HepG2 (cell line): ENCODE measurements around the gene LDLRAD3. TPM values are rescaled to one million over a fixed set of nuclear protein-coding genes. Genes with fewer than 3 reads are reported as not detected.

Source experiments
- ATAC-seq: fragments of 200-7000 bp; cut with Tn5 transposase; 3 replicates; pipeline ENCODE4 v1.9.1; 2020; ENCODE audit warnings: mild to moderate bottlenecking, moderate library complexity
- BruUV-seq: library from RNA; stranded (reverse); fragments of 400-500 nt; replicated peaks from 2 replicates; lab custom pipeline; 2021; lab: Mats Ljungman, UMichigan
- CTCF ChIA-PET: fragments of 300-600 bp; formaldehyde crosslinking; extraction: SDS; loops from one replicate; lab custom pipeline; 2021; ENCODE audit warnings: low total read pairs, inconsistent platforms, low intra/inter-chr PET ratio; lab: Yijun Ruan, JAX
- POLR2A ChIA-PET: fragments of 350-600 bp; sonication (Branson Sonifier 250); formaldehyde crosslinking; loops from one replicate; lab custom pipeline; 2020; ENCODE audit warnings: antibody characterized with exemption, inconsistent platforms; lab: Yijun Ruan, JAX
- DNase-seq: peaks from one replicate; pipeline ENCODE4 v3.0.0-alpha.2; 2015; ENCODE audit warnings: low spot score
- FAIRE-seq: peaks from 3 replicates; lab custom pipeline; 2011; peaks lifted over from hg19 to GRCh38; lab: Jason Lieb, UNC
- H2AFZ ChIP-seq: one replicate; pipeline ENCODE4 v1.6.1; 2011; ENCODE audit warnings: low read length, inconsistent platforms
- H3K27ac ChIP-seq: fragments of 300-600 bp; 3 replicates; pipeline ENCODE4 v1.8.0; 2011; ENCODE audit warnings: mixed run types, mild to moderate bottlenecking, mixed read lengths, low read length, inconsistent platforms; ENCODE audit not compliant: insufficient read depth; ENCODE audit errors: extremely low read length
- H3K27me3 ChIP-seq, 2 experiments: fragments of 200-600 bp in 1 of 2; 2 replicates in 1 of 2; 3 replicates in 1 of 2; pipeline versions ENCODE4 v1.6.0 to v1.8.0; 2011; ENCODE audit warnings: low read length in 2 of 2, mild to moderate bottlenecking in 2 of 2, moderate library complexity in 2 of 2, inconsistent platforms in 1 of 2; ENCODE audit not compliant: insufficient read depth in 2 of 2, control insufficient read depth in 1 of 2
- H3K36me3 ChIP-seq, 2 experiments: fragments of 200-600 bp in 1 of 2; replicated peaks in 1 of 2; 2 replicates in 1 of 2; 3 replicates in 1 of 2; pipeline versions ENCODE4 v1.5.1 to v1.8.0; 2011; ENCODE audit warnings: low read length in 2 of 2, inconsistent platforms in 1 of 2; ENCODE audit not compliant: insufficient read depth in 2 of 2, control insufficient read depth in 1 of 2
- H3K4me1 ChIP-seq: 2 replicates; pipeline ENCODE4 v1.5.1; 2012; ENCODE audit warnings: low read length, inconsistent platforms; ENCODE audit not compliant: insufficient read depth
- H3K4me2 ChIP-seq: 2 replicates; pipeline ENCODE4 v1.6.0; 2011; ENCODE audit warnings: low read depth, low read length, inconsistent platforms
- H3K4me3 ChIP-seq, 3 experiments: fragments of 200-600 bp in 1 of 3; sonication (generic), shearing (Covaris generic) in 1 of 3; replicated peaks in 1 of 3; 2 replicates each; pipeline ENCODE4 v1.5.1; 2011 to 2016; ENCODE audit warnings: low read length in 3 of 3, inconsistent platforms in 2 of 3, low read depth in 2 of 3, mild to moderate bottlenecking in 2 of 3, control low read depth in 1 of 3, mixed read lengths in 1 of 3; ENCODE audit not compliant: insufficient read depth in 1 of 3
- H3K79me2 ChIP-seq: one replicate; pipeline ENCODE4 v1.6.1; 2011; ENCODE audit warnings: low read length, inconsistent platforms; ENCODE audit not compliant: insufficient read depth
- H3K9ac ChIP-seq: 2 replicates; pipeline ENCODE4 v1.6.0; 2011; ENCODE audit warnings: mild to moderate bottlenecking, low read depth, low read length, inconsistent platforms; ENCODE audit not compliant: insufficient read depth
- H3K9me3 ChIP-seq: 2 replicates; pipeline ENCODE4 v1.5.1; 2012; ENCODE audit warnings: mild to moderate bottlenecking, low read length
- H4K20me1 ChIP-seq: 2 replicates; pipeline ENCODE4 v1.6.0; 2011; ENCODE audit warnings: inconsistent platforms, mild to moderate bottlenecking, low read length, moderate library complexity; ENCODE audit not compliant: insufficient read depth
- DNMT3B ChIP-seq: conservative IDR thresholded peaks from 2 replicates; pipeline ENCODE4 v1.6.1; 2016; ENCODE audit warnings: missing biosample characterization, control low read depth
- MAZ ChIP-seq, 2 experiments: sonication (generic) in 1 of 2; formaldehyde crosslinking in 1 of 2; IDR thresholded peaks; 2 replicates each; pipeline versions ENCODE4 v1.5.0 to v1.6.1; 2012 to 2020; ENCODE audit warnings: low read depth in 2 of 2, mild to moderate bottlenecking in 2 of 2, borderline replicate concordance in 1 of 2, improper control_type of control experiment in 1 of 2, low read length in 1 of 2, missing genetic modification reagents in 1 of 2, moderate library complexity in 1 of 2
- MBD4 ChIP-seq: IDR thresholded peaks from 2 replicates; pipeline ENCODE4 v1.6.1; 2012; ENCODE audit warnings: low read length, inconsistent platforms, borderline replicate concordance
- MXD4 ChIP-seq: IDR thresholded peaks from 2 replicates; pipeline ENCODE4 v1.6.1; 2016; ENCODE audit warnings: mild to moderate bottlenecking, missing biosample characterization, missing genetic modification reagents
- NFE2L2 ChIP-seq: fragments of 150-350 bp; IDR thresholded peaks from 2 replicates; pipeline ENCODE4 v1.6.1; 2014; ENCODE audit warnings: low read length
- RARA ChIP-seq: IDR thresholded peaks from 2 replicates; pipeline ENCODE4 v1.6.1; 2016; ENCODE audit warnings: missing genetic modification reagents, missing compliant biosample characterization
- TBL1XR1 ChIP-seq: fragments of 150-350 bp; IDR thresholded peaks from 2 replicates; pipeline ENCODE4 v1.6.1; 2014; ENCODE audit warnings: borderline replicate concordance, low read length; ENCODE audit not compliant: partially characterized antibody
- ZBTB20 ChIP-seq: sonication (generic); formaldehyde crosslinking; IDR thresholded peaks from 2 replicates; pipeline ENCODE4 v1.8.1; 2023; ENCODE audit warnings: missing genetic modification reagents, low read depth, mild to moderate bottlenecking, borderline replicate concordance
- ZFAT ChIP-seq: sonication (generic); formaldehyde crosslinking; conservative IDR thresholded peaks from 2 replicates; pipeline ENCODE4 v1.8.1; 2023; ENCODE audit warnings: missing genetic modification reagents, inconsistent platforms
- ZNF570 ChIP-seq: sonication (generic); formaldehyde crosslinking; IDR thresholded peaks from 2 replicates; pipeline ENCODE4 v1.4.0; 2020; ENCODE audit warnings: mild to moderate bottlenecking, missing genetic modification reagents, borderline replicate concordance
- ZNF704 ChIP-seq: sonication (generic); formaldehyde crosslinking; IDR thresholded peaks from 2 replicates; pipeline ENCODE4 v1.8.1; 2023; ENCODE audit warnings: mild to moderate bottlenecking, inconsistent platforms, moderate library complexity, missing genetic modification reagents, borderline replicate concordance
- WGBS: methylation state at CpG from one replicate; pipeline ENCODE4 v1.1.6; 2017; ENCODE audit warnings: low lambda C conversion rate; 5-methylcytosine and 5-hydroxymethylcytosine counted together
- in situ Hi-C: cut with HindIII; loops from 2 replicates; pipeline ENCODE4 v1.10.0; 2017; ENCODE audit warnings: low pct_unique_long_range_greater_than_20kb; ENCODE audit not compliant: extremely low pct_ligation_motif_present
- intact Hi-C: fragments of 100-400 bp; cut with micrococcal nuclease; formaldehyde crosslinking; loops from one replicate; pipeline ENCODE4 v1.10.0; 2022; ENCODE audit not compliant: unreplicated experiment
- polyA plus RNA-seq, 8 experiments: library from polyadenylated mRNA; depleted of rRNA in 3 of 8; stranded (reverse) in 7 of 8; unstranded in 1 of 8; fragments of >200 nt; fragmentation: Illumina TruSeq in 4 of 8; extraction: Trizol in 4 of 8; gene quantifications; 2 replicates each; pipeline versions ENCODE4 v1.2.1 to v1.2.3, GENCODE V29; 2011 to 2016; ENCODE audit warnings: low read depth in 4 of 8, missing spikeins in 1 of 8, mixed read lengths in 1 of 8; ENCODE audit not compliant: insufficient read depth in 1 of 8
- total RNA-seq, 5 experiments: library from RNA; depleted of rRNA; stranded (reverse); fragments of >200 nt; fragmentation: Illumina TruSeq; extraction: Trizol; gene quantifications; 2 replicates each; pipeline ENCODE4 v1.2.3, GENCODE V29; 2016; ENCODE audit warnings: low read depth in 1 of 5
- TF ChIP-seq, protein P1 (sequence below): sonication (generic); formaldehyde crosslinking; IDR thresholded peaks from 2 replicates; pipeline ENCODE4 v1.8.1; 2023; ENCODE audit warnings: mild to moderate bottlenecking, moderate library complexity, missing genetic modification reagents
- TF ChIP-seq, protein P2 (sequence below): IDR thresholded peaks from 2 replicates; pipeline ENCODE4 v1.6.1; 2016; ENCODE audit warnings: missing genetic modification reagents, missing compliant biosample characterization
- TF ChIP-seq, protein P3 (sequence below): sonication (generic); formaldehyde crosslinking; IDR thresholded peaks from 2 replicates; pipeline ENCODE4 v1.5.1; 2020; ENCODE audit warnings: mild to moderate bottlenecking, missing genetic modification reagents, moderate library complexity

Gene LDLRAD3
- total and polyA plus RNA-seq, 2 of the 13 experiments (the other 11 are each of a cell fraction or from before 2014, with no cell fraction given): 0.50 to 0.60 TPM

GRCh38 chr11:36146437-36146836 lies 202.6 kb downstream of the LDLRAD3 start:
- TF ChIP-seq, protein P1, sequence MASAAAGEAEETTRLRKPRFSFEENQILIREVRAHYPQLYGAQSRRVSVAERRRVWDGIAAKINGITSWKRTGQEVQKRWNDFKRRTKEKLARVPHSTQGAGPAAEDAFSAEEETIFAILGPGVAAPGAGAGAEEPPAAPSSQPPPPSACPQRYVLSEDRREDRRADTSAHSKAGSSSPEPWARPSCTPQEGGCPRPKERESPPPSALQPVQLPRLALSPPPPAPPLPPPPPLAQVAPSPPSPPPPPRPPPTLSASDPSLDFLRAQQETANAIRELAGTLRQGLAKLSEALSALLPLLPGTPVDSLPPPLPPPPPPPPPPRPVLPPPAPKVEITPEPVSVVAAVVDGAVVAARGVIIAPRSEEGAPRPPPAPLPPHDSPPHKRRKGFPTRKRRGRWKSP (CRISPR knock-in tag): no peak
- TF ChIP-seq DNMT3B (CRISPR knock-in tag) (no peak), RARA (CRISPR knock-in tag) (no peak), MAZ (IDR thresholded peaks at IDR 0.05; ENCODE audit: borderline replicate concordance, low read depth, low read length) (no peak), MAZ (CRISPR knock-in tag; IDR thresholded peaks at IDR 0.05; ENCODE audit: low read depth) (no peak), MBD4 (no peak)
- POLR2A ChIA-PET: no interaction called here
- H3K4me1 ChIP-seq: no peaks in the 10 kb centered on the region
- intact Hi-C loops: no loop called here
- H3K4me2 ChIP-seq: no peak overlapping the region
- no peak overlapping the region for H3K9ac ChIP-seq
- BruUV-seq: no TSS peak
- no peak overlapping the region for H3K4me3 ChIP-seq
- no peaks in the 10 kb centered on the region for H4K20me1 ChIP-seq
- FAIRE-seq (no peak), ATAC-seq (no peak), DNase-seq (no peak)
- WGBS: 59% methylated on average over 5 of the region's 5 CpGs
- H3K27ac ChIP-seq: no peak overlapping the region
- no peaks in the 10 kb centered on the region for H3K36me3 ChIP-seq
- no peaks in the 10 kb centered on the region for H3K79me2 ChIP-seq
- CTCF ChIA-PET: no interaction called here
- H2AFZ ChIP-seq: no peak overlapping the region
- H3K9me3 ChIP-seq: no peaks in the 10 kb centered on the region
- in situ Hi-C loops: no loop called here
- no peaks in the 10 kb centered on the region for H3K27me3 ChIP-seq

DNA sequence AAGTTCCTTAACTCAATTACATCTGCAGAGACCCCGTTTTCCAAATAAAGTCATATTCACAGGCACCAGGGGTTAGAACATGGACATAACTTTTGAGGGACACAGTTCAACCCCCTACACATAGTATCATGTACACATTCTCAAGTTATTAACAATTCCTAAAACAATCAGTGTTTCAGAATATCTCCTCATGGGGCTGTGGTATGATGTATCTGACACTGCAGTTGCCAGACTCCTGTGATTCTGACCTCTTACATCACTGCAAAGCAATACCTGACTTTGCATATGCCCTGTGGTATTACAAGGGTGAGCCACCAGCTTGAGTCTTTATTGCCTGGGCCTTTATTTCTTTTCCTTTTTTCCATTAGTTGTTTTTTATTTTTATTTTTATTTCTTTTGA lies 203.6 kb downstream of the LDLRAD3 start:
- in situ Hi-C loops (no loop called here), intact Hi-C loops (no loop called here)
- Histone ChIP-seq H4K20me1 (no peaks in the 10 kb centered on the region), H3K9ac (no peak overlapping the region), H3K79me2 (no peaks in the 10 kb centered on the region), H3K4me2 (no peak overlapping the region), H3K27me3 (no peaks in the 10 kb centered on the region), H3K4me3 (no peak overlapping the region), H3K4me1 (no peaks in the 10 kb centered on the region), H2AFZ (no peak overlapping the region), H3K9me3 (no peaks in the 10 kb centered on the region), H3K36me3 (no peaks in the 10 kb centered on the region), H3K27ac (no peak overlapping the region)
- DNase-seq (no peak), ATAC-seq (no peak), FAIRE-seq (no peak)
- POLR2A ChIA-PET: no interaction called here
- 0% methylated on average over 1 of the region's 1 CpG for WGBS
- TF ChIP-seq TBL1XR1: no peak
- TF ChIP-seq ZBTB20 (CRISPR knock-in tag): no peak
- TF ChIP-seq ZNF704 (CRISPR knock-in tag): no peak
- no peak for TF ChIP-seq MXD4
- TF ChIP-seq, protein P2, sequence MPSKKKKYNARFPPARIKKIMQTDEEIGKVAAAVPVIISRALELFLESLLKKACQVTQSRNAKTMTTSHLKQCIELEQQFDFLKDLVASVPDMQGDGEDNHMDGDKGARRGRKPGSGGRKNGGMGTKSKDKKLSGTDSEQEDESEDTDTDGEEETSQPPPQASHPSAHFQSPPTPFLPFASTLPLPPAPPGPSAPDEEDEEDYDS (CRISPR knock-in tag): no peak
- TF ChIP-seq NFE2L2: no peak
- TF ChIP-seq ZNF570 (CRISPR knock-in tag): no peak
- no peak for TF ChIP-seq ZFAT
- TF ChIP-seq, protein P3, sequence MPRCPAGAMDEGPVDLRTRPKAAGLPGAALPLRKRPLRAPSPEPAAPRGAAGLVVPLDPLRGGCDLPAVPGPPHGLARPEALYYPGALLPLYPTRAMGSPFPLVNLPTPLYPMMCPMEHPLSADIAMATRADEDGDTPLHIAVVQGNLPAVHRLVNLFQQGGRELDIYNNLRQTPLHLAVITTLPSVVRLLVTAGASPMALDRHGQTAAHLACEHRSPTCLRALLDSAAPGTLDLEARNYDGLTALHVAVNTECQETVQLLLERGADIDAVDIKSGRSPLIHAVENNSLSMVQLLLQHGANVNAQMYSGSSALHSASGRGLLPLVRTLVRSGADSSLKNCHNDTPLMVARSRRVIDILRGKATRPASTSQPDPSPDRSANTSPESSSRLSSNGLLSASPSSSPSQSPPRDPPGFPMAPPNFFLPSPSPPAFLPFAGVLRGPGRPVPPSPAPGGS (CRISPR knock-in tag): no peak
- BruUV-seq: no TSS peak
- CTCF ChIA-PET: no interaction called here
